ENCODE results near the gene PLEKHG7. TPM values are rescaled to one million over a fixed set of nuclear protein-coding genes. Genes with fewer than 3 reads are reported as not detected.
"Not testable (repeated sequence)": the region's sequence is repeated elsewhere in the genome, so short reads cannot be mapped to it uniquely, and the experiment has no call there.

Gene PLEKHG7, protein sequence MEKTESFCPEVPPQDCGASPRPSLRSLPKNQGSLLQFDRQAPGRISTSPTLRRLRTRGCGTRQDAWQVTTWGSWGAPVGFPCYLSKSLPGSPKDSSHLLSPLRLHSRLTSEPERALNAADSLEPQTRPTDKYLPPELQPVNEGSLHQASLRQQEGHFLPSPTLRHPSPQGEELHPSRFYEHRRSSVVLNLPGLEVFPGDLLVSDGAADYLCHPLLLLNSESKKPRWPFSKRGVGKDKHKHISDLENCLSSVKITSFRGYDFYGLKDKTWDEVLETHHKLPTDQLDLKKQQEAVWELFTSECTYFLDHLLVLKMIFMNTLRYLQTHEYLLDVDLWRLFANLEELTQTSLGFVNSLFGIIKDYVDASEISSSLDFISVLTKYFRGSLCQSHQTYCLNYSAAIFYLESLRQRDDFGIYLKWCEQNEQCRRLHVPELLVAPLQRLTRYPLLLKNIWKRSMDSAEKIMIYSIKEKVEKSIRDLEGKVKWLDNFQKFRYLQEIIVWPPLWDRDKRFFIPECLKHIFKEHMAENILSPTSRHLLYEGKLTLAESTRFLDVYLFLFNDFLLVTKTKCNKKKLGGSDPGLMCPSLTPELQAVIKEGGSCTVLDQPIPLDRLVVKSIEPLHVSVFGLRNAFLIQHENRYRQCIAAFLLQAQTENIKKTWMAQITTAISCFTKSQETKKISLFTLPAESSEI
- total RNA-seq, result not detected

DNA sequence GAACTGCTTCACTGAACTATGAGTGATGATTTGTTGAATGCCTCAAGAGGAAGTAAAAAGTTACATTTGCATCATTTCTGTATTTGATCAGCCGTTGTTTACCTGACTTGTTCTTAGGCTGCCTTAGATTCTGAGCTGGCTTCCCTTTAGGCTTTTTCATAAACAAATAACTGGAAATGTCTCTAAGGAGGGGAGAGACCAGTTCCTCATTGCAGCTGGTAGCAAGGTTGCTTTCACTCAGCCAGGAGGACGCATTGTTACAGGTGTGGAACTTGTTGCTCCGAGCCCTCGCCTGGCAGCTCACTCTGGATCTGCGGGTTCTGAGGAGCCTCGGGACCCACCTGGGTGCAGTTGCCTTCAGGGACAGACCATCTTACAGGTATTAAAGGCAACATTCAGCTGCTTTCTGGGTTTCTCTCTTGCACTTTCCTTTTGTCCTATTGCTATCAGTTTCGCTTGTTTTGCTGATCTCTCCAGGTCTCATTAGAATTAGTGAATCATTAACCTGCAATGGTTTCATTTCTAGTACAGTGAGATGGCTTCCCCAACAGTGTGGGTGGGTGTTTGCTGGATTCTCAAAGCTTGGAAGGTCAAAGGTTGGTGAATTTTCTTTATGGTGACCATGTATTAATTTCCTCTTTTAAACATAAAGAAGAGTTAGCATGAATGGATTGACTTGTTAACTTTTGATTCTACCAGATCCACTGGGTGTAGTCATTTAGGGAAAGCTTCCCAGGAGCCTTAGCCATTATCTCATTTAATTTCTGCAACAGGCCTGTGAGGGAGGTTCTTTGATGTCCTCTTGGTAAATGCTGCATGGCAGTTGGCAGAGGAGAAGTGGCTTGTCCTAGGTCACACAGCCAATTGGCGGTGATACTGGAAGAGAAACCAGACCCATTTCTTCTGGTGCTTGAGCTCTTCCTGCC lies at the start of gene PLEKHG7:
Gene PLEKHG7 (plus strand): TSS at position 236 of the 926 bp plus-strand sequence. CDS start 3,643 bp downstream, outside the sequence.
- no peak for TF ChIP-seq POLR2A (IDR thresholded peaks at IDR 0.05)
- TF ChIP-seq, protein P1, sequence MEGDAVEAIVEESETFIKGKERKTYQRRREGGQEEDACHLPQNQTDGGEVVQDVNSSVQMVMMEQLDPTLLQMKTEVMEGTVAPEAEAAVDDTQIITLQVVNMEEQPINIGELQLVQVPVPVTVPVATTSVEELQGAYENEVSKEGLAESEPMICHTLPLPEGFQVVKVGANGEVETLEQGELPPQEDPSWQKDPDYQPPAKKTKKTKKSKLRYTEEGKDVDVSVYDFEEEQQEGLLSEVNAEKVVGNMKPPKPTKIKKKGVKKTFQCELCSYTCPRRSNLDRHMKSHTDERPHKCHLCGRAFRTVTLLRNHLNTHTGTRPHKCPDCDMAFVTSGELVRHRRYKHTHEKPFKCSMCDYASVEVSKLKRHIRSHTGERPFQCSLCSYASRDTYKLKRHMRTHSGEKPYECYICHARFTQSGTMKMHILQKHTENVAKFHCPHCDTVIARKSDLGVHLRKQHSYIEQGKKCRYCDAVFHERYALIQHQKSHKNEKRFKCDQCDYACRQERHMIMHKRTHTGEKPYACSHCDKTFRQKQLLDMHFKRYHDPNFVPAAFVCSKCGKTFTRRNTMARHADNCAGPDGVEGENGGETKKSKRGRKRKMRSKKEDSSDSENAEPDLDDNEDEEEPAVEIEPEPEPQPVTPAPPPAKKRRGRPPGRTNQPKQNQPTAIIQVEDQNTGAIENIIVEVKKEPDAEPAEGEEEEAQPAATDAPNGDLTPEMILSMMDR (IDR thresholded peaks at IDR 0.05), result no peak
- Histone ChIP-seq H3K36me3 (no peaks in the 10 kb centered on the region), H3K9me3 (no peaks in the 10 kb centered on the region), H3K4me3 (peak within 1 kb of the TSS in 1 of 4 donors; percentile 35), H3K27me3 (no peaks in the 10 kb centered on the region), H3K4me1 (no peaks in the 10 kb centered on the region), H3K27ac (no peak within 1 kb of the TSS)
- intact Hi-C loops (cut with DNase I), result no loop called here
- 43 to 51% methylated on average over 8 of the region's 8 CpGs for WGBS, 2 donors
- no peak for DNase-seq

DNA sequence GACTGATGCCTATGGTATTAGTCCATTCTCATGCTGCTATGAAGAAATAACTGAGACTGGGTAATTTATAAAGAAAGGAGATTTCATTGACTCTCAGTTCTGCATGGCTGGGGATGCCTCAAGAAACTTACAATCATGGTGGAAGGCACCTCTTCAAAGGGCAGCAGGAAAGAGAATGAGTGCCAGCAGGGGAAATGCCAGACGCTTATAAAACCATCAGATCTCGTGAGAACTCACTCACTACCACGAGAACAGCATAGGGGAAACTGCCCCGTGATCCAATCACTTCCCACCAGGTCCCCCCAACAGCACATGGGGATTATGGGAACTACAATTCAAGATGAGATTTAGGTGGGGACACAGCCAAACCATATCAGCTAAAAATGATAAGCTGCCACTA lies 48.5 kb upstream of the PLEKHG7 start:
- H3K4me3 ChIP-seq; H3K27ac ChIP-seq; H3K4me1 ChIP-seq; H3K9me3 ChIP-seq; DNase-seq; H3K27me3 ChIP-seq; intact Hi-C loops (cut with DNase I); H3K36me3 ChIP-seq: not testable (repeated sequence)
- 70 to 83% methylated on average over 4 of the region's 4 CpGs for WGBS, 2 donors

DNA sequence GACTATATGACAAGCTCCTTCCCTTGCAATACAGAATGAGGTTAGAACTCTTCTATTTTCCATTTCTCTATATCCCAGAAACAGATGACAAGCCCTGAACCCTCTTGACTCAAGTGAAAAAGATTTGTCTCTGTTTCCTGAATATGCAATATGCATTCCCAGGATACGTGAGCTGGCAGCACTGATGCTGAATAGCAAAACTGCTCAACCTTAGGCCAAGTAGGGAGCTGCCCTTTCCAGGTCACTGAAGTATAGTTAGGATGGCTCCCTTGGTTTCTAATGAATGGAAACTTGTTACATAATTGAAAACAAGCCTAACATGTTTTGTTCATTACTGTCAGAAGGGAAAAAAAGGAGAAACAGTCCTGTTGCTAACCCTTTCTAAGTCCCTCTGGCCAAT lies 47.9 kb upstream of the PLEKHG7 start:
- Histone ChIP-seq H3K36me3 (no peaks in the 10 kb centered on the region), H3K9me3 (no peaks in the 10 kb centered on the region), H3K27ac (no peak overlapping the region), H3K4me1 (peaks cover 0 to 10% (median 1%) of the 10 kb centered on the region in 3 donors), H3K27me3 (no peaks in the 10 kb centered on the region), H3K4me3 (no peak overlapping the region)
- no peak for TF ChIP-seq POLR2A (IDR thresholded peaks at IDR 0.05)
- TF ChIP-seq, protein P1 (IDR thresholded peaks at IDR 0.05), result no peak
- DNase-seq, result no peak
- intact Hi-C loops (cut with DNase I), result no loop called here
- WGBS, 2 donors, result 20 to 25% methylated on average over 1 of the region's 1 CpG

DNA sequence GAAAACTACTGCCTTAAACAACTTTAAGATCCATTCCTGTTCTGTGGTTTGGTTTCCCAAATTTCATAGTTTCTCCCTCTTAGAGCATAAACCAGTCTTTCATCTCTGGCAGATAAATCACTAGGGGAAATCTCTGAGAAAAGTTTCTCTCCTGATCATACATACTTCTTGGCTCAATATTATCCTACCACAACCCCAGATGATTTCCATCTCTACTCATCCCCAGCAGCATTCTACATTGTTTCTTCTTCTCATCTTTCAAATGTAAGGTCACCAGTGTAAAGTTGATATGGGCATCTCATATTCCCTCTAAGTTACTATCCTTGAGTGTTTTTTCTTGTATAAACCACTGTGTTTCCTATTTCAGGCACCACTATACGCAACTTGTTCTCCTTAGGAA lies 45.9 kb upstream of the PLEKHG7 start:
- Histone ChIP-seq H3K4me1 (peaks cover 0 to 10% (median 0%) of the 10 kb centered on the region in 3 donors), H3K9me3 (no peaks in the 10 kb centered on the region), H3K27ac (no peak overlapping the region), H3K36me3 (no peaks in the 10 kb centered on the region), H3K27me3 (no peaks in the 10 kb centered on the region), H3K4me3 (no peak overlapping the region)
- 84 to 88% methylated on average over 1 of the region's 1 CpG for WGBS, 2 donors
- no peak for DNase-seq
- TF ChIP-seq POLR2A (IDR thresholded peaks at IDR 0.05), result no peak
- TF ChIP-seq, protein P1 (IDR thresholded peaks at IDR 0.05), result no peak
- intact Hi-C loops (cut with DNase I), result no loop called here

DNA sequence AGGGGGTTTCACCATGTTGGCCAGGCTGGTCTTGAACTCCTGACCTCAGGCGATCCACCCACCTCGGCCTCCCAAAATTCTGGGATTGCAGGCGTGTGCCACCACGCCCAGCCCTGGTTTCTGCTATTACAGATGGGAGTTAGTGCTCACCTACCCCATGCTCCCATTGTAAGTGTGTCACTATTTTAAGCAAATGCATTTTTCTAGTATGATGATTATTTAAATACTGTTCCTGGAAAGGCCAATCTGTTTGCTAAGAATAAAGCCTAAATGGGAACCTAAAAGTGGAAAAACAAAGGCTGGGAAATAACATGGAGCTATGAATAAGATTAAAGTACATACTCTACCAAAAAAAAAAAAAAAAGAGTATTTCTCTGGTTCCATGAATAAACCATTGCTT lies 45.0 kb upstream of the PLEKHG7 start:
- Histone ChIP-seq H3K4me3 (no peak overlapping the region), H3K27ac (no peak overlapping the region), H3K9me3 (no peaks in the 10 kb centered on the region), H3K4me1 (peaks cover 0 to 10% (median 0%) of the 10 kb centered on the region in 3 donors), H3K36me3 (no peaks in the 10 kb centered on the region), H3K27me3 (no peaks in the 10 kb centered on the region)
- WGBS, 2 donors, result 81 to 89% methylated on average over 4 of the region's 4 CpGs
- DNase-seq, result no peak
- no peak for TF ChIP-seq POLR2A (IDR thresholded peaks at IDR 0.05)
- TF ChIP-seq, protein P1 (IDR thresholded peaks at IDR 0.05), result no peak
- intact Hi-C loops (cut with DNase I), result no loop called here

Data from esophagus squamous epithelium (tissue), 5 donors.